ENCODE data around the gene SMAGP. TPM values are rescaled to one million over a fixed set of nuclear protein-coding genes. Genes with fewer than 3 reads are reported as not detected.

The SMAGP gene
- total and polyA plus RNA-seq, 2 donors (not counting 3 experiments of a cell fraction or from before 2014, with no cell fraction given), result 21.4 to 26.2 TPM

- ChIA-PET POLR2A (no interaction called here), CTCF (interaction anchor here (2.1 kb wide), 1 partner anchor 10 kb away, joined by 5 read pairs; no protein-coding TSS in a partner anchor)
- Histone ChIP-seq H3K27me3 (ENCODE audit: control insufficient read depth in 2 of 2, insufficient read depth in 2 of 2, low read length in 2 of 2) (no peaks in the 10 kb centered on the region), H3K4me2 (ENCODE audit: insufficient read depth, low read length) (no peak overlapping the region), H3K4me3 (replicated peaks in 1 of 3; ENCODE audit: insufficient read depth in 1 of 3, low read depth in 1 of 3, low read length in 3 of 3) (no peak overlapping the region), H3K9ac (replicated peaks; ENCODE audit: extremely low read depth, insufficient read depth, low read length) (no peak overlapping the region), H3K36me3 (ENCODE audit: control insufficient read depth in 2 of 2, extremely low read depth in 1 of 2, insufficient read depth in 2 of 2, low read length in 2 of 2) (no peaks in the 10 kb centered on the region), H3K9me3 (replicated peaks; ENCODE audit: control insufficient read depth, insufficient read depth, low read length) (no peaks in the 10 kb centered on the region), H3K79me2 (ENCODE audit: control insufficient read depth, insufficient read depth, low read length) (no peaks in the 10 kb centered on the region), H3K4me1 (ENCODE audit: control insufficient read depth, extremely low read depth, insufficient read depth, low read length) (peaks cover 16% of the 10 kb centered on the region), H3K9me1 (replicated peaks; ENCODE audit: control insufficient read depth, extremely low read depth, insufficient read depth, low read length) (no peaks in the 10 kb centered on the region), H4K20me1 (replicated peaks; ENCODE audit: control insufficient read depth, extremely low read depth, insufficient read depth, low read length) (no peaks in the 10 kb centered on the region), H2AFZ (ENCODE audit: low read depth, low read length) (no peak overlapping the region), H3K27ac (ENCODE audit: insufficient read depth, low read depth, low read length) (no peak overlapping the region)
- no TSS peak for BruUV-seq (replicated peaks)
- dilution Hi-C loops (cut with MboI; ENCODE audit: extremely low pct_ligation_motif_present, low sequenced_read_pairs) (no loop called here), intact Hi-C loops (cut with micrococcal nuclease) (loop anchor here (5.0 kb wide), 2 partner anchors 57 to 133 kb away; partner anchors contain the start of genes CSRNP2 and SMAGP)
- no peak for TF ChIP-seq MYC (IDR thresholded peaks at IDR 0.05; ENCODE audit: low read depth, low read length)
- no peak for TF ChIP-seq JUN (IDR thresholded peaks at IDR 0.05; ENCODE audit: borderline replicate concordance, insufficient read depth, insufficient read length, low read depth)
- no peak for FAIRE-seq
- no peak for DNase-seq (ENCODE audit: low read depth, low spot score)
Observed at GRCh38 chr12:51214895-51215294, 55.3 kb downstream of the SMAGP start.

GRCh38 chr12:51210690-51211395 is 59.4 kb downstream of the SMAGP start:
- intact Hi-C loops (cut with micrococcal nuclease) (no loop called here), dilution Hi-C loops (cut with MboI; ENCODE audit: extremely low pct_ligation_motif_present, low sequenced_read_pairs) (no loop called here)
- Histone ChIP-seq H3K4me3 (replicated peaks in 1 of 3; ENCODE audit: insufficient read depth in 1 of 3, low read depth in 1 of 3, low read length in 3 of 3) (no peak overlapping the region), H3K27me3 (ENCODE audit: control insufficient read depth in 2 of 2, insufficient read depth in 2 of 2, low read length in 2 of 2) (no peaks in the 10 kb centered on the region), H3K9ac (replicated peaks; ENCODE audit: extremely low read depth, insufficient read depth, low read length) (no peak overlapping the region), H3K4me1 (ENCODE audit: control insufficient read depth, extremely low read depth, insufficient read depth, low read length) (no peaks in the 10 kb centered on the region), H3K9me3 (replicated peaks; ENCODE audit: control insufficient read depth, insufficient read depth, low read length) (no peaks in the 10 kb centered on the region), H3K79me2 (ENCODE audit: control insufficient read depth, insufficient read depth, low read length) (no peaks in the 10 kb centered on the region), H3K36me3 (ENCODE audit: control insufficient read depth in 2 of 2, extremely low read depth in 1 of 2, insufficient read depth in 2 of 2, low read length in 2 of 2) (no peaks in the 10 kb centered on the region), H3K27ac (ENCODE audit: insufficient read depth, low read depth, low read length) (no peak overlapping the region), H3K9me1 (replicated peaks; ENCODE audit: control insufficient read depth, extremely low read depth, insufficient read depth, low read length) (no peaks in the 10 kb centered on the region), H3K4me2 (ENCODE audit: insufficient read depth, low read length) (no peak overlapping the region), H2AFZ (ENCODE audit: low read depth, low read length) (no peak overlapping the region), H4K20me1 (replicated peaks; ENCODE audit: control insufficient read depth, extremely low read depth, insufficient read depth, low read length) (no peaks in the 10 kb centered on the region)
- DNase-seq (ENCODE audit: low read depth, low spot score) (no peak), FAIRE-seq (no peak)
- TF ChIP-seq JUN (IDR thresholded peaks at IDR 0.05; ENCODE audit: borderline replicate concordance, insufficient read depth, insufficient read length, low read depth) (no peak), EZH2 (IDR thresholded peaks at IDR 0.05; ENCODE audit: borderline replicate concordance, low read depth, low read length, severe bottlenecking) (no peak), GATA2 (IDR thresholded peaks at IDR 0.05; ENCODE audit: insufficient read depth, insufficient read length, low read depth, low read length) (no peak), FOS (IDR thresholded peaks at IDR 0.05; ENCODE audit: borderline replicate concordance, insufficient read depth, low read length) (no peak), POLR2A (IDR thresholded peaks at IDR 0.05; ENCODE audit: low read depth, low read length) (no peak), MYC (IDR thresholded peaks at IDR 0.05; ENCODE audit: low read depth, low read length) (no peak), MAX (IDR thresholded peaks at IDR 0.05; ENCODE audit: insufficient read depth, insufficient read length) (no peak), POLR2AphosphoS5 (IDR thresholded peaks at IDR 0.05; ENCODE audit: insufficient read depth, low read depth, low read length) (no peak), CTCF (IDR thresholded peaks at IDR 0.05; ENCODE audit: extremely low read depth in 1 of 2, insufficient read depth in 1 of 2, low read depth in 1 of 2, low read length in 2 of 2) (no peak)
- CTCF ChIA-PET, result interaction anchor here (1.0 to 2.6 kb wide), 2 partner anchors 42 to 130 kb away, joined by 3 to 9 read pairs; no protein-coding TSS in a partner anchor
- no TSS peak for BruUV-seq (replicated peaks)
- POLR2A ChIA-PET, result no interaction called here
